Mesenteric fat pad (tissue), 1 donor: ENCODE measurements around the gene FAM78A. TPM values are rescaled to one million over a fixed set of nuclear protein-coding genes. Genes with fewer than 3 reads are reported as not detected.
"Not testable (repeated sequence)": the region's sequence is repeated elsewhere in the genome, so short reads cannot be mapped to it uniquely, and the experiment has no call there.

Source experiments
- DNase-seq: peaks from one replicate; pipeline ENCODE4 v3.0.0-alpha.2; 2020; ENCODE audit warnings: low spot score
- total RNA-seq: library from RNA; stranded (reverse); fragmentation: NEBNext Ultra II Directional; extraction: Animal tissue kit (Norgen Biotek cat#: 25700); gene quantifications from one replicate; pipeline ENCODE4 v1.2.1, GENCODE V29; 2021
- donor health status: DM: yes; HTN: yes; CAD: no.

Gene FAM78A
- total RNA-seq, 1 donor from 2014 or later, result 6.3 TPM

DNA sequence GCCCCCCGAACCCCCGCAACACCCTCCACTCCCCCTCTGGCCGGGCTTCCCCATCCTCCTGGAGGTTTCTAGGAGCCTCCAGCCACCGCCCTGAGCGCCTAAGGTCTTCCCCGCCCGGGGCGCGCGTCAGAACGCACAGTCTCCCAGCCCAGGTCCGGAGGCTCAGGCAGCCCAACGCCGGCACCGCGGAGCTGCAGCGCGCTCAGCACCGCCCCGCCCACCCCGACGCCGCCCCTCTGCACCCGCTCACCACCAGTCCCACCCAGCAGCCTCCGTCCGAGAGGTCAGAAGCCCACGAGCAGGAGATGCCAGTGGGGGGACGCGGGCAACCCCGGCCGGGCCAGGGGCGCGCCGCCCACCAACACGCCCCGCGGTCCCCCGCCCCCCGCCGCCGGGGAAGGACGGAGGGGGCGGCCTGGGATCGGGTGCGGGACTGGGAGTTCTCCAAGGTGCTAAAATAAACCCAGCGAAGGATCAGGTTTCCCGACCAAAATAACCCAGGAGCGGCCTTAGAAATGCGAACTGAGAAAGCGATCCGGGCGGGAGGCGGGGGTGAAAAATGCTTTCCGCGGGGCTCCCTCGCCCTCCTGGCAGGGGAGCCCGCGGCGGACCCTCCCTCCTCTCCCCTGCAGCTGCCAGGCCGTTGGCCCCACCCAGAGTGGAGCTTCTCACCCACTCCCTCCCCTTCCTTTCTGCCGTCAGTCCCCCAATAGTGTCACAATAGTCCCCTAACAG, 6.5 kb upstream of the FAM78A start:
- no peak for DNase-seq

DNA sequence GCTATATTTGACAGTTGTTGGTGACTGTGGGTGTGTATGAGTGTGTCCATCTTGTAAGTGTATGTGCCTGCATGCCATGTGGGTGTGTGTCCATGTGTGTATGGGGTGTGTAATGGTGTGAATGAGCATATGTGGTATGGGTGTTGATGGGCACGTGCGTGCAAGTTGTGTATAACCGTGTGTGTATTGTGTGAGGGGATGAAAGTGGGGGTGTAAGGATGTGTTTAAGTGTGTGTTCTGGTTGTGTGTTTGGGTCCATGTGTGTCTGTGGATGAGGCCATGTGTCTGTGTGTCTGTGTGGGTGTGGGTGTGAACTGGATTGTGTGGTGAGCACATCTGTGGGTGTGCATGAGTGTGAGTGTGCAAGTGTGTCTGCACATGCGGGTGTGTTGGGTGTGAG, 5.9 kb upstream of the FAM78A start:
- DNase-seq, result no peak

DNA sequence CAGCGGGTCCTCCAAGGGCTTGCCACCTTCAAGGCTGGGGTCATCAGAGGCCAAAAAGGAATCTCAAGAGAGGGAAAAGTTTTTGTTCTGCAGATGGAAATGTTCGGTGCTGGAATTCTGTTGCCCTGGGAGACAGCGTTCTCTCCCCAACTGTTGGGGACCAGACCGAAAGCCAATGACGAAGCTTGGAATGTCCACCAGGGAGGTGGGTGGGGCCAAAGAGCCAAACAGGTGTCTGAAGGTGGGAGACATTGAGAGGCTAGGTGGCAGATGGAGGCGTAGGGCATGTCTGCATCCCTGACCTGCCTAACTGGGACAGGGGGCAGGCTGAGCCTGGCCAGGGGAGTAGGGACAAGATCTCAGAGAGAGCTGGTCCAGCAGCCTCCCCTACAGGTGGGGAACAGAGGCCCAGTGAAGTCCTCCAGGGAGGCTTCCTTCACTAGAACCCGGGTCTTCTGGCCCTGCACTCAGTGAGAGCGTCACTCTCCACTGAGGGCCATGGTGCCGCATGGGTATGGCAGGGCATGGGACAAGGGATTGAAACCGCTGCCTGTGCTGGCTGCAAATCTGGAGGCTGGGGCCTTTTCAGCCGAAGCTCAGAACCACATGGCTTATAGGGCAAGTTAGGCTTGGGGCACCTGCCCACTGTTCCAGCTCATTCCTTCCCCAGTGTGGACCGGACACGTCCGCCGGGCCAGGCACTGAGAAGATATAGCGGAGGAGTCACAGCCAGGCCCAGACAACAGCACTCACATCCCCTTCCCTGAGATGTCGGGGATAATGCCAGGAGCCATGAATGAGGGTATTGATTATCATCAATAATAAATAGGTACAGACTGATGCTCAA, 5.0 kb upstream of the FAM78A start:
- DNase-seq, result no peak

DNA sequence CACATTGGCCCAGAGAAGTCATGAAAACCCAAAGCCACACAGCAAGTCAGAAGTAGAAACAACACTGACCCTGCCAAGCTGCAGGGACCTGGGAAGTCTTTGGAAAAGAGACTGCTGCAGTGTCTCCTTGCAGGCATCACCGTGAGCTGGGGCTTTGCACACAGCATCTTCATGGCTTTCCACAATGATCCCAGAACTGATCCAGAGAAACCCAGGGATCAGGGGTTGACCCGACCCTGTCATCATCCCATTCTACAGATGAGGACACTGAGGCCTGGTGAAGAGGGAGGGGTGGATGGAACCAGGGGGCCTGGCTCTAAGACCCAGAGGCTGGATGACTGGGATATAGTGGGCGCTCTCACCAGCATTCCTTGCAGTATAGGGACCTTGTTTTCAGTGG, 4.3 kb upstream of the FAM78A start:
- no peak for DNase-seq

DNA sequence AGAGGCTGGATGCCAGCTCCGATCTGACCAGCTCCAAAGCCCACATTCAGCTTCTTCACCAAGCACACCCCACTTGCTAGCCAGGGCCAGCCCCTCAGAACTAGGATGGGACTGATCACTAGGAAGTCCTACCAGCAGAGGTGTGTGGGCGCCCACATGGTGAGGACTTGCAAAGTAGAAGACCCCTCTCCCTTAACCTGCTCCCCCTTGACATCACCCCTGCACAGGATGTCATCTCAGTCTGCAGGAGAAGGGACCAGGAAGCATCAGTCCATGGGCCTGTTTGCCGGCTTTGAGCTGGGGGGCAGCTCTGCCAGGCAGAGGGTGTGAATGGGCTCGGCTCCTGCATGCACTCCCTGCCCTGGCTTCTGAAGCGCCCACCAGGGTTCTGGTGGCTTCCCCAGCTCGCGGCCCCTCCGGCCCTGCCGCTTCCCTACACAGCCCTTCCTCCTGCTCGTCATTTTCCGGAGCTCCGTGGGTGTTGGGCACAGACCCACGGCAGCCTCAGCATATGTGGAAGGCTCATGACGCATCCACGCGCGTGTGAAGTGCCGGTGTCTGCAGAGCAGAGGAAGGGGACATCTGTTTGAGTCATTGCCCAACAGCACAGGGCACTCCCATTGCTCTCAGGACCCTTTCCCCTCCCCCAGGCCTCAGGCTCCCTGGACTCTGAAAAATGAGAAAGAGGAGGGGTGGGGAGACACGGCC, 3.7 kb upstream of the FAM78A start:
- no peak for DNase-seq

DNA sequence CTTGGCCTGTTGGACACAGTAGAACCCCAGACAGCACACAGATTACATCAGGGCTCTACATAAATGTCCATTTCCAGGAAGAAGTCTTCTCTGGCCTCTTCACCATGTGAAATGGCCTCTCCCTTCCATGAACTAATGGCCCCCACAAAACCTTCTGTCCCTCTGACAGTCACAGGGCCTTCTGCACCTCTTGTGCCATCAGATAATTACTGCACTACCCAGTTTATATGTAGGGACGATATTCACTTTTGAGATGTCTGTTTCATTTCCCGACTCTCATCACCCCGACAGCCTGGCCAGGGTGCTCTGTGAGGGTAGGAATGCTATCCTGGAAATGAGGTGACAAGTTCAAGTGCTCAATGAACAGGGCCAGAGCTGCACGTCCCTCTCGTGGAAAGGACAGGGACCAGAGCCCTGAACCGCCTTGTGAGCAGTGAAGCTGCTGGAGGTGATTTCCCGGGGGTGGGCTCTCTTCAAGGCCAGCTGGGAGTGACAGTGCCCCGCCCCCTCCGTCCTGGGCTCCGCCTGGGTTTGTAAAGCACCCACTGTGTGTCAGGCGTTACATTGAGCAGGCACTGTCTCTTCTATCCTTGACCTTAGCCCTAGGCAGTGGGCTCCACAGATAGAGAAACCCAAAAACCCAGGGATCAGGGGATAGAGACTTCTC, 3.0 kb upstream of the FAM78A start:
- DNase-seq, result no peak

DNA sequence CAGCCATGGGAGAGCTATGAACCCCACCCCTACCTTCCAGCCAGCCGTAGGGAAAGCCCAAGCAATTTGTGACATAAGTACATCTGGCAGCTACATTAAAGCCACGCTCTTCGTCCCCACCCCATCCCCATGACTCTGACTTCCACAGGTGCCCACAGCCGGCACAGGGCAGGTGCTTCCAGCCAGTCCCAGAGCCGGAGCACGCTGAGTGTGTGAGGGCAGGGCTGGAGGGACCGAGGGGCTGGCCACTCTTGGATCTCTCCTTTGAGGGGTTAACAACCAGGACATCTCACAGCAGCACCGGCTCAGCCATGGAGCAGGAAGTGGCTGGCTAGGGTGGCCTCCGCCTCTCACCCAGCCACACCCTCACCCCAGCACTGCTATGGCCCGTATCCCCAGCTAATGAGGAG, 2.4 kb upstream of the FAM78A start:
- DNase-seq, result no peak

DNA sequence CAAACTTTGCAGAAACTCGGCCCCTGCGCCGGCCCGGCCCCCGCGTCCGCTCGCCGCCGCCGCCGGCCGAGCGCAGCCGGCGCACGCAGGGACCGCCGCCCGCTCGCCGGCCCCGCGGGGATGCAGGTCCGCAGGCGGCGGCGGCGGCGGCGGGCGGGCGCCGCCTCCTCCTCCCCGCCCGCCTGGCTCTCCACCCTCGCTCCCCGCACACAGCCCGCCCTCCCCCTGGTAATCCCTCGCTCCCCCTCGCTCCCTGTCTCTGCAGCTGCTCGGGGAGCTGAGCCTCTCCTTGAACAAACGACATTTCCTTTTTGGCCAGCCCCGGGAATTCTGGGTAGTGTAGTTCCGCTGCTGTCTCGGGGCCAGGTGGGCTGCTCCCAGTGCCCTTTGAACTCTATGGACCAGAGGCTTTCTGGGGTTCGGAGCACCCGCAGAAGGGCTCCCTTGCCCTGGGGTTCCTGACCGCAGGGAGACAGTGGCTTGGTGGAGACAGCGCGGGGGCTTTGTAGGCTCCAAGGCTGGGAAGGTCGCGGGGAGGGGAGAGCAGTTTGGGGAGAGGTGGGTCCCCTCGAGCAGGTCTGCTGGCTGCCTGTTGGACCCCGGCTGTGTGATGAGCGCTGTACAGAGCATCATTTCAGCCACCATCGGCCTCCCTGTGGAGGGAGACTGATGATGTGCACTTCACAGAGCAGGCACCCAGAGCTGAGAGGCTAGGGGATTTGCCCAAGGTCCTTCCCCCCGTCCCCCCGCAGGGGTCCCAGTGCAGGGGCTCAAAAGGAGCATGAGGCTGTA, 1.8 kb upstream of the FAM78A start:
- DNase-seq, result no peak

DNA sequence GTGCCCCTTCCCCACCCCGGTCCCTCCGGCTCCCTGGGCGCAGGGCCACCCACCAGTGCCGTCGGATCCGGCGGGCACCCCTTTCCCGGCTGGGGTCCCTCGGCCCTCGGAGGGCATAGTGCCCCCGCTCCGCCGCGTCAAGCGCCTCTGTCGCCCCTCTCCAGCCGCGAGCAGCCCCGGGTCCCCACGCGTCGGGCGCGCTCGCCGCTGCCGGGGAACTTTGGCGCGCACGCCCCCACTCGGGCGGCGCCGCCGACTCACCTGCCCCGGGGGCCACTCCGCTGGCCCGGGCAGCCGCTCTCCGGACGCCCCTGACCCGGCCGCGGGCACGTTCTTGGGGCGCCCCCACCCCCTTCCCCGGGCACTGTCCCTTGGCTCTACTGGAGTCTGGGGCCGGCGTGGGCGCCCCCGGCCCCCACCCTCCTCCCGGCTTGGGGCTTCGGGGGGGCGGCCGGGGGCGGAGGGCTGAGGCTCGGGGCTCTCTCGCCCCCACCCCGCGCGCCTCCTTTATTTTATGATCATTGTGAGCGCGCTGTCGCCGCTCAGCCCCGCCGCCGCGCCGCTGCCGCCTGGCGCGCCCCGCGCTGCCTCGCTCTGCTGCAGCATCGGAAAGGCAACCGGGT, 1.1 kb upstream of the FAM78A start:
- no peak for DNase-seq

DNA sequence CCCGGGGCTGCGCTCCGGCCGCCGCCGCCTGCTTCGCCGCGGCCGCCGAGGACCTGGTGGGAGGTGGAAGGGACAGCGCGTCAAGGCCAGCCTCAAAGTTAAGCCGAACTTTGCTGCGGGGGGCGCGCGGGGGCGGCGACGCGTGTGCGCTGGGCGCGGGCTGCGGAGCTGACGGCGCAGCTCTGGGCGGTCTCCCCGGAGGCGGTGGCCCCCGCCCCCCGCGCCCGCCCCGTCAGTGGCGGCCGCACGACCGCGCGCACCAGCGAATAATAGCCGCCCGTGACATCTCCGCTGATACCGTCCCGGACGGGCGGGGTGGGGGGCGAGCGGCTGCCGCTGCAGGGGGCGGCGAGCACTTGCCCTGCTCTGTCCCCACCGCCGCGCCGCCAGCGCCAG, 579 bp upstream of the FAM78A start:
- DNase-seq, result no peak

DNA sequence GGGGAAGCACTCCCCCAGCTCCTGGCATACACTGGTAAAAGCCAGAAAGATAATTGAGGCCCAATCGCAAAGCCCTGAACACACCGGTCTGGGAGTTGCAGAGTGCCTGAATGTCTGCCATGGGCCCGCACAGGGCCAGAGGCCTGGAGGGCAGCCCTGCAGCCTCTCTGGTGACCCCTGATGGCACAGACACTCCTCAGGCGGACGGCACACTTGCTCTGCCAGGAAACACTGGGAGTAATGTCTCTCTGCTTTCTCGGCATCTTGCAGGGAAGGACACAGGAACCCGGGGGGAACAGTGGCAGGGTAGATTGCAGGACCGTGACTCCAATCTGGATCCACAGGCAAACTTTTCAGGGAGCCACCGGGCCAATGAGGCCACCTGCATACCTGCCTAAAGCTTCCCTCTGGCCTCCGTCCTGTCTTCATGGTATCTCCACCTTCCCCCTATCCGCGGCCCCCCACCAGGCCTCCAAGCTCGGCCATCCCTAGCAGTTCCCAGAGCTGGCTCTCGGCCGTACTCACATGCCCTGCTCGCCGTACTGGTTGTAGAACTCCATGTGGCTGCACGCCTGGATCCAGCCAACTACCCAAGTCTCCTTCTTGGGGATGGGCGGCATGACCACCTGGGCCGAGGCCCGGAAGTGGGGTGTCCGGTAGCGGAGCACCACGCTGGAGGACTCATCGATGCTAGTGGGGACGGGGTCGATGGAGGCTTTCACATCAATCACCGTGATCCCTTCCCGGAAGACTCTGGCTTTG, 797 bp downstream of the FAM78A start:
- no peak for DNase-seq

DNA sequence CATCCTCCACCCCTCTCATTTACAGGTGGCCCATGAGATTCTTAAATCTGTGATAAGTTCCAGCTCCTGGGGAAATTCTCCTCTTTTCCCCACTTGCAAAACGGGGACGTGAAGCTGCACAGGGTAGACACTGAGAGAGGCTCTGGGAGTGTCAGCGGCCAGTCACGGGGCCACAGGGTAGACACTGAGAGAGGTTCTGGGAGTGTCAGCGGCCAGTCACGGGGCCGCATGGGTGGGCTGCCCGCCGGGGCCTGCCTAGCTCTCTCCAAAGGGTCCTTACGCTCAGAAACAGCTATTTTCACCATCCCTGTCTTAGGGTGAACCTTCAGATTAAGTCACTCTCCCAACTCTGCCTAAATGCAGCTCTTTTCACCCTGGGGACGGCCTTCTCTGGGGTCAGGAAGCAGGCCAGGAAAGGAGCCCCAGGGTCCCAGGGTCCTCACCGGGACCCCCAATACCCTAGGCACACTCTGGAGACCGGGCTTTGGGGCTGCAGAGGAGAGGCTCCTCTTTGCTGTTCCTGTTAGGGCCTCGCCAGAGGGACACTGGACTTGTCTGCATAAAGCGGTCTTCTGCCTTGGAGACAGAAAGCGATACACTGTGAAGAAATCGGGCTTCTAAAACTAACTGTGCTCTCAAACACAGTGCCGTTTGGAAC, 1.5 kb downstream of the FAM78A start:
- DNase-seq, result no peak

DNA sequence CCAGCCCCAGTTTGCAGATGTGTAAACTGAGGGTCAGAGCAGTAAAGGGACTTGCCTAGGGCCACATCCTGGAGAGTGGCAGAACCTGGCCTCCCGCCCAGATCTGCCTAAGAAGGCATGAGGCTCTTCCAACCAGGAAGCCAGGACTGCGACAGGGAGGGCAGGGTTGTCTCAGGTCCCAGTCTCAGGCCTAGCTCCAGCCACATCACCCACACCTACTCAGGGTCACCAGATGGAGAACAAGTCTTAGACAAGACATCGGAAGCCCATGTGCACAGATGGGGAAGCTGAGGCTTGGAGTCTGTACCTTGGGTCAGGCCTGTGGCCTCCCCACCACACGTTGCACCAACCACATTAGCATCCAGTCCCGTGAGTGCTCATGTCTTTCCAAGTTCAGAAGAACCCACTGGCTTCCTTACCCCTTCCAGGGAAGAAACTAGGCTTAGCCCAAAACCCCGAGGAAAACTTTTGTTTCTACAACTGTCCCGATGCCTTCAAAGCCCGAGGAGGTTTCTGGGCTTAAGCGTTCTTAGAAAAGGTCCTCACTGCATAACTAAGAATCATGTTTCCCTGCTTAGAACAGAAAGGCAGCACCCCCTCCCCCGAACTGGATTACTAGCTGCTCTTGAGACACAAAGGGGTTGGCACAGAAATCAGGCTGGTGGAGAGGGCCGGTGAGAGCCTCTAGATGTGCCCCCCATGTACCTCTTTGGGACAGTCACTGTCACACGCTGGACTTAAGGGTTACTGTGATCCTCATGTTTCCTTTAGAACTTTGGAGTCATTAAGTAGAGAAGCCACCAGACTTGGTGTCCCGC, 2.2 kb downstream of the FAM78A start:
- no peak for DNase-seq

DNA sequence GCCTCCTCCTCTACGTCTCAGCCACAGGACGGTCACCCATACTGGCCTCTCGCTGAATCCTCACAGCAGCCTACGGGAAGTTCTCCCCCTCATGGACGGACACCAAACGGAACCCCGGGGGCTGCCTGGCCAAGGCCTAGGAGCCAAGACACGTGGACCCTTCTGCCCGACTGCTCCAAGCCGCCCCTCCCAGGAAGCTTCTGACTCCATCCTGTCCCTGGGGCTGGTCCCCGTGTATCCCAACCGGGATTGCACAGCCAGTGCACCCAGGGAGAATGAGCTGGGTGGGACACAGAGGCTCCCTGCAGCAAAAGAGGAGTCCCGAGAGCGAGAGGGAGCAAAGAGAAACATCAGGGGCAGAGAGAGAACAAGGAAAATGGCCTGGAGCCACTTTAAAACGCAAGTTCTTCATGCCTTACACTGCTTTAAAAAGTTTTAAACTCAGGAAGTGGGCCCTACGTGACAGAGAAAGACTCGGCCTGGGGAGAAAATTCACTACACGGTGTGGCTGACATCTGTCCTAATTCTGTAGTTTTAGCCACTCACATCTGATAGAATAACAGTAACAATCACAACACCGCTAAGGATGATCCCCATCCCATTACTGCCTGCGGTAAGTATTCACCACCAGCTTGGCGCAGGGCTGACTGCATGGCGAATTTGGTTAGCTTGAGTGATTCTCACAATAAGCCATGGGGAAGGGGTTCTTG, 3.0 kb downstream of the FAM78A start:
- DNase-seq, result no peak

DNA sequence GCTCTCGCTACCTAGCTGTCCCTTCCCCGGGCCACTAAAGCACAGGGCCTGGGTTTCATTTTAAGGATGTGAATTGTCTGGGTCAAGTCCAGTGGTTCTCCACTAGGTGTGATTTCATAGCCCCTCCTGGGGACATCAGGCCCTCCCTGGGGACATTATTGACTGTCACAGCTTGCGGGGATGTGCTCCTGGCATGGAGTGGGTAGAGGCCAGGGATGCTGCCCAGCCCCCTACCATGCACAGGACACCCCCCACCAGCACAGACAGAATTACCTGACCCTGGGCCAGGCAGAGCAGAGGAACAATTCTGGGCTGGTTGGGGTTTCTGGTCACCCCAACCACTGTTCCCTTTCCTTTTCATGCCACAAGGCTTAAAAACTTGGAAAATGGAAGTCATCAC, 4.1 kb downstream of the FAM78A start:
- no peak for DNase-seq

DNA sequence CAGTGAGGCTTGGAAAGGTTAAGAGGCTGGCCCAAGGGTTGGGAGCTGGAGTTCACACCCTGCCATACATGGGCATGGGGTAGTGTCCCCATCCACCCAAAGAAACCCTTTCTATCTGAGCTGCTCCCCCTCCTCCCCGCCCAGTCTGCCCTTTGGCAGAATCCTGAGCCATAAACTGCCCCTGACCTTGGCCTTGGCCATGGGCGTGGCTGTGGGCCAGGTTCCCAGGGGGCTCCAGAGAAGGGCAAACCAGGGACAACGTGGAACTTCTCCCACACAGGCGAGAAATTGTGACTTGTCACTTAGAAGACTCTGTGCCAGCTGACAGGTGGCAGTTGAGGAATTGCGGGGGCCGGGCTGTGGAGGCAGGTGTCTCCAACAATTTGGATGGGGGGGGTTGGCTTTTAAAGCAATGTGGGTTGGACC, 4.8 kb downstream of the FAM78A start:
- DNase-seq, result no peak

DNA sequence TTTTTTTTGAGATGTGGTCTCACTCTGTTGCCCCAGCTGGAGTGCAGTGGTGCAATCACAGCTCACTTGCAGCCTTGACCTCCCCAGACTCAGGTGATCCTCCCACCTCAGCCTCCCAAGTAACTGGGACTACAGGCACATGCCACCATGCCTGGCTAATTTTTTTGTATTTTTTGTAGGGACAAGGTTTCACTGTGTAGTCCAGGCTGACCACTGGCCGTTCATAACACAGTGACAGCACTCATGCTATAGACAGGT, 5.4 kb downstream of the FAM78A start:
- DNase-seq, result not testable (repeated sequence)
